GM18861 (cell line): ENCODE results near the gene PLAGL2.

Source experiments
- ATAC-seq: cut with Tn5 transposase; IDR thresholded peaks from one replicate; pipeline ENCODE4 v1.9.1; 2021; ENCODE audit not compliant: unreplicated experiment

The PLAGL2 gene

DNA sequence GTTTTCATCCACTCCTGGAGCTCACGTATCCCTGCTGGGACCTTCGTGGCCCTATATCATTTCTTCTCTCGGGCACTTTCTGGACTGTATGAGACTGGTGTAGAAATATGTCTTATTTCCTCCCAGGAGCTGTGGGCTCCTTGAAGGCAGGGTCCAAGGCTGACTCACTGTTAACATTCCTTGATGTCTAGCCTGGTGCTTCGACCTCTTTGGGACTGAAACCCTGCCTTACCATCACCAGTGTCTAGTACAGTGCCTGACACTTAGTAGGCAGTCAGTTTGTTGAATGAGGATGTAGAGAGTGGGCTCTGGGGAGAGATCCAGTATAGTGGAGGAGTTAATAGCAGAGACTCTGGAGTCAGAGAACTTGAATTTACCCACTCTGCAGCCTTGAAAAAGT lies 23.7 kb upstream of the PLAGL2 start:
- no peak for ATAC-seq

- ATAC-seq, result no peak
Measured at GRCh38 chr20:32230707-32231106, 23.2 kb upstream of the PLAGL2 start.

- no peak for ATAC-seq
Measured at GRCh38 chr20:32229251-32229747, 21.8 kb upstream of the PLAGL2 start.

- ATAC-seq, result no peak
Measured at GRCh38 chr20:32227744-32228688, 20.5 kb upstream of the PLAGL2 start.

DNA sequence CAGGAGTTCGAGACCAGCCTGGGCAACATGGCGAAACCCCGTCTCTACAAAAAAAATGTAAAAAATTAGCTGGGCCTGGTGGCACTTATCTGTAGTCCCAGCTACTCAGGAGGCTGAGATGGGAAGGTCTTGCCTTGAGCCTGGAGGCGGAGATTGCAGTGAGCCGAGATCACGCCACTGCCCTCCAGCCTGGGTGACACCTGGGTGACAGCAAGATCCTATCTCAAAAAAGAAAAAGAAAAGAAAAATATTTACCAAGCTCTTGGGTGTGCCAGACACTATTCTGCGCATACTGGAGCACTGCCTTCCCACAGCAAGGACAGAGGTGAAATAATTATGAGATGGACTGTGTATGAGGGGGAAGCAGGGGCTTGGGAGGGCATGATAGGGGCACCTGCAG lies 19.8 kb upstream of the PLAGL2 start:
- ATAC-seq, result no peak

GRCh38 chr20:32226391-32226790 lies 18.8 kb upstream of the PLAGL2 start:
- no peak for ATAC-seq

DNA sequence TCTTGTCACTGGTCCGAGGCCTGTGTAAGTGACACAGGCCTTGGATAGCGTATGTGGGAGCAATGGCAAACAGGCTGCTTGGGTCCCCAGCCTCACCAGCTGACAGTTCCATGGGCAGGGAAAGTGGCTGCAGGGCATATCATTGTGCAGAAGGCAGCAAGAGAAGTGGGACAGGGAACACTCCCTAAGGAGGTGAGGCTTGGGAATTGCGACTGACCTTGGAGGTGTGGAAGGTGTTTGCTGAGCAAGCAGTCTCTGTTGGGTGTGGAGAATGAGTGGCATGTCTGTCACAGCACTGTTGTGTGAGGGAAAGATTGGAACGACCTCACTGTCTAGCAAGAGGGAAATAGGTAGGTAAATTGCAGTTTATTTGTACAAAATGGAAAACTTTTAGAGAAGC lies 16.9 kb upstream of the PLAGL2 start:
- no peak for ATAC-seq

DNA sequence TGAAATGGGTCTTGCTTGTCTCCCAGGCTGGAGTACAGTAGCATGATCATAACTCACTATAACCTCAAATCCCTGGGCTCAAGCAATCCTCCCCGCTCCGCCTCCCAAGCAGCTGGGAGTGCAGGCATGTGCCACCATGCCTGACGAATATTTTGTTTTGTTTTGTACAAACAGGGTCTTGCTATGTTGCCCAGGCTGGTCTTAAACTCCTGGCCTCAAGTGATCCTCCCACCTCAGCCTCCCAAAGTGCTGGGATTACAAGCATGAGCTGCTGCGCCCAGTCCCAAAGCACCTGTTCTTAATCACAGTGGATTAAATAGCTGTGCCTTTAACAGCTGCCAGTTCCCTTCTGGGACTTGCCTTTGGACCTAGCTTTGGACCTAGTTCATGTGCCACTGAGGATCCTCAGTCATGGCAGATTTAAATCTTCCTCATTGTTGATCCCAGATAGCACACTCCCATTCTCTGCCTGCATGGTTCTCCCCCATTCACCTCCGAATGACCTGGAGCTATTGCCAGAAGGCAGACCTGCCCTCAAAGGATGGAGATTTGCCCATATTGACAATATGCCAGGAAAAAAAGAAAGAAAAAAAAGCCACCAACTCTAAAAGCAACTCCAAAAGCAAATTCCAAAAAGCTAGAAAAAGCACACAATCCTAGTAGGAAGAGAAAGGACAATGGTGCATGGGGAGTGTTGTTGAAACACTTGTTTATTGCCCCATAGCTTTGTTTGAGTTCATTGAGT lies 10.8 kb upstream of the PLAGL2 start:
- ATAC-seq, result no peak

DNA sequence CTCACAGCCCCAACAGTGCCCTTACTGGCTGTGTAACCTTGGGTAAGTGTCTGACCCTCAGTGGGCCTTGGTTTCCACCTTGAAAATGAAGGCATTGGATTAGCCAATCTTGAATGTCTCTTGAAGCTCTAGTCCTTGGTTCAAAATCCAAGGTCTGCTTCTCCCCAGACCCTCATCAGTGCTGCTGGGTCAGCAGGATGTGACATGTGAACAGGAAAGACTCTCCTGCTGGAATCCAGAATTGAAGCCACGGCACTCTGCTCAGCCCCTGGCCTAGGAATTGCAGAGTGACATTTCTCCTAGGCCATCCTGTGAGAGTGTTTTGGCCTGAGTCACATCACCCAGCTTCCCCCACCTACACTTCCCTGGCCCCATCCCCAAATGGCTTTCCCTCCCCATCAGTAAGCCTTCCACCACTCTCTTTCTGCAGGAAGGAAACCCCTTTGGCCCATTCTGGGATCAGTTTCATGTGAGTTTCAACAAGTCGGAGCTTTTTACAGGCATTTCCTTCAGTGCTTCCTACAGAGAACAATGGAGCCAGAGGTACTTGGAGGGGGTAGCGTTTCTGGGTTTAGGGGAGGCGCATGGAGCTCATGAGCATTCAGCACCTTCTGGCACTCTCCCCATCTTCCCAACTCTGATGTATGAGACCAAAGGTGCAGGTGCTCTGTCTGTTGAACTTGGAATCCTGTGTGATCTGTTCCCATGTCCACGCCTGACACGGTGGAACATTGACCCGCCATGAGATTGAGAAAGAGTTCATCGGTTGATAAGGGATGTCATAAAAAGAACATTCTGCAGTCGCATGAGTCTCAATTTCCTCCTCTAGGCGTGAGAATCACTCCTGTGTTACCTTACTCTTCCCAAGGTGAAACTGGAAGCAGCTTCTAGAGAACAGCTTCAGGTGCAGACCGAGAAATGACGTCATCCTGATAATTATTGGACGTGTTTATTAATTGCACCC lies 8.9 kb upstream of the PLAGL2 start:
- ATAC-seq, result no peak

GRCh38 chr20:32215729-32216128 lies 8.2 kb upstream of the PLAGL2 start:
- no peak for ATAC-seq

GRCh38 chr20:32215147-32215546 lies 7.6 kb upstream of the PLAGL2 start:
- no peak for ATAC-seq

GRCh38 chr20:32213870-32214269 lies 6.3 kb upstream of the PLAGL2 start:
- ATAC-seq, result no peak

GRCh38 chr20:32209850-32210605 lies 2.5 kb upstream of the PLAGL2 start:
- no peak for ATAC-seq

- ATAC-seq, result no peak
Measured at GRCh38 chr20:32208499-32209154, 1.1 kb upstream of the PLAGL2 start.

DNA sequence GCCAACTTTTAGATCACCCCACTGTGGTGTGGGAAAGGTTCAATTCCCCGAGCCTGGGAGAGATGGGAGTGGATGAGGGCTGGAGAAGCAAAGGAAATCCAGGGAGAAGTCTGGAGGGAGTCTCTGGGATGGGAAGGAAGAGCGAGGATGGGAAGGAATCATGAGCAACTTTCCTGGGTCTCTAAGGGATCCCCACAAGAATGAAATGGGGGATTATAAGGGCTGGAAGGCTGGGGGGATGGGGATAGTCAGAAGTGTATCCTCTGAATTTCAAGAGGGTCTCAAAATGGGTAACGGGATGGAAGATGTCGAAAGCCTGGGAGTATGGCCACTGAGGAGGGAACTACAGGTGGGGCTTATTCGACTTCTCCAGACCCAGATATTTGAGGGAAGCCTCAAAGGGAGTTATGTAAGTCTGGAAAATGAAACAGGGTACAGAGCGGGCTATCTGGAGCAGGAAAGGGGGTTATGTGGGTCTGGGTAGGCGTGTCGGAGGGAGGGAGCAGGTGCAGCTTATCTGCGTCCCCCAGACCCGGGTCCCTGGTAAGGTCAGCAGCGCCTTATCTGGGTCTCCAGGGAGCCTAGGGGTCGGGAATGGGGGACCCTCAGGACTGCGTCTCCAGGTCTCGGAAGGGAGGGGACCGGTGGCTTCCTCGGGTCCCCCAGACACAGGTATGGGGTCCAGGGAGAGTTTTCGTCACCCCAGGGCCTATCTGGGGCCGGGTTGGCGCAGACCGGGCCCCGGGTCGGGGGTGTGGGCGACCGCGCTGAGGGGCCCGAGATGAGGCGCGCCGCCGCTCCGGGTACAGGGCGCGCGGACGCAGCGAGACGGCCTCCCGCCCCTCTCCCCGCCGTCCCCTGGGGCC lies 550 bp downstream of the PLAGL2 start:
- no peak for ATAC-seq

- ATAC-seq, result no peak
Measured at GRCh38 chr20:32205843-32206759, 1.4 kb downstream of the PLAGL2 start.

GRCh38 chr20:32205110-32205842 lies 2.3 kb downstream of the PLAGL2 start:
- ATAC-seq, result no peak
